Measurements from ENCODE around the gene SATB2.

SATB2 gene

GRCh38 chr2:199457147-199458008 lies at the start of gene SATB2:
SATB2 (minus strand) TSS chr2:199457939; CDS start chr2:199456037, 1,902 bp downstream.
- no peak within 1 kb of the TSS for H3K27ac ChIP-seq (ENCODE audit: low read length)
- WGBS (ENCODE audit: insufficient coverage, insufficient read length): no CpG with 5 or more reads among the region's 61 CpGs

GRCh38 chr2:199505755-199506403 lies 48.1 kb upstream of the SATB2 start:
- no peaks in the 10 kb centered on the region for H3K9me3 ChIP-seq (ENCODE audit: control insufficient read depth, insufficient read depth, low read length)
- no peak for DNase-seq (ENCODE audit: low read depth, low spot score)
- no CpG with 5 or more reads among the region's 2 CpGs for WGBS (ENCODE audit: insufficient coverage, insufficient read length)
- H3K36me3 ChIP-seq (ENCODE audit: control insufficient read depth, insufficient read depth, low read length): no peaks in the 10 kb centered on the region
- no peak overlapping the region for H3K27ac ChIP-seq (ENCODE audit: low read length)
- no peak overlapping the region for H3K4me3 ChIP-seq (ENCODE audit: low read length)
- no peaks in the 10 kb centered on the region for H3K27me3 ChIP-seq (ENCODE audit: control insufficient read depth, insufficient read depth, low read length)
- no peaks in the 10 kb centered on the region for H3K4me1 ChIP-seq (ENCODE audit: control insufficient read depth, insufficient read depth, low read length)

More at GRCh38 chr2:199457147-199458008, at the start of gene SATB2:
- DNase-seq (ENCODE audit: low read depth, low spot score): no peak
- Histone ChIP-seq H3K4me3 (ENCODE audit: low read length) (peak within 1 kb of the TSS; percentile 59), H3K9me3 (ENCODE audit: control insufficient read depth, insufficient read depth, low read length) (no peaks in the 10 kb centered on the region), H3K36me3 (ENCODE audit: control insufficient read depth, insufficient read depth, low read length) (no peaks in the 10 kb centered on the region), H3K4me1 (ENCODE audit: control insufficient read depth, insufficient read depth, low read length) (no peaks in the 10 kb centered on the region), H3K27me3 (ENCODE audit: control insufficient read depth, insufficient read depth, low read length) (peaks cover 14% of the 10 kb centered on the region)

GRCh38 chr2:199503148-199503547 lies 45.4 kb upstream of the SATB2 start:
- DNase-seq (ENCODE audit: low read depth, low spot score): no peak
- no peaks in the 10 kb centered on the region for H3K9me3 ChIP-seq (ENCODE audit: control insufficient read depth, insufficient read depth, low read length)

GRCh38 chr2:199499005-199499404 lies 41.3 kb upstream of the SATB2 start:
- Histone ChIP-seq H3K27me3 (ENCODE audit: control insufficient read depth, insufficient read depth, low read length) (no peaks in the 10 kb centered on the region), H3K9me3 (ENCODE audit: control insufficient read depth, insufficient read depth, low read length) (no peaks in the 10 kb centered on the region), H3K36me3 (ENCODE audit: control insufficient read depth, insufficient read depth, low read length) (no peaks in the 10 kb centered on the region), H3K27ac (ENCODE audit: low read length) (no peak overlapping the region), H3K4me3 (ENCODE audit: low read length) (no peak overlapping the region), H3K4me1 (ENCODE audit: control insufficient read depth, insufficient read depth, low read length) (no peaks in the 10 kb centered on the region)
- WGBS (ENCODE audit: insufficient coverage, insufficient read length): no CpG with 5 or more reads among the region's 3 CpGs
- DNase-seq (ENCODE audit: low read depth, low spot score): no peak

More at GRCh38 chr2:199503148-199503547, 45.4 kb upstream of the SATB2 start:
- Histone ChIP-seq H3K4me1 (ENCODE audit: control insufficient read depth, insufficient read depth, low read length) (no peaks in the 10 kb centered on the region), H3K27me3 (ENCODE audit: control insufficient read depth, insufficient read depth, low read length) (no peaks in the 10 kb centered on the region), H3K4me3 (ENCODE audit: low read length) (no peak overlapping the region), H3K36me3 (ENCODE audit: control insufficient read depth, insufficient read depth, low read length) (no peaks in the 10 kb centered on the region), H3K27ac (ENCODE audit: low read length) (no peak overlapping the region)

GRCh38 chr2:199495147-199495546 lies 37.4 kb upstream of the SATB2 start:
- H3K27ac ChIP-seq (ENCODE audit: low read length): no peak overlapping the region
- no peak for DNase-seq (ENCODE audit: low read depth, low spot score)
- H3K9me3 ChIP-seq (ENCODE audit: control insufficient read depth, insufficient read depth, low read length): no peaks in the 10 kb centered on the region
- H3K4me1 ChIP-seq (ENCODE audit: control insufficient read depth, insufficient read depth, low read length): no peaks in the 10 kb centered on the region
- WGBS (ENCODE audit: insufficient coverage, insufficient read length): no CpG with 5 or more reads among the region's 4 CpGs
- H3K4me3 ChIP-seq (ENCODE audit: low read length): no peak overlapping the region
- no peaks in the 10 kb centered on the region for H3K36me3 ChIP-seq (ENCODE audit: control insufficient read depth, insufficient read depth, low read length)
- no peaks in the 10 kb centered on the region for H3K27me3 ChIP-seq (ENCODE audit: control insufficient read depth, insufficient read depth, low read length)

- DNase-seq (ENCODE audit: low read depth, low spot score): no peak
- no CpG with 5 or more reads among the region's 5 CpGs for WGBS (ENCODE audit: insufficient coverage, insufficient read length)
- H3K36me3 ChIP-seq (ENCODE audit: control insufficient read depth, insufficient read depth, low read length): no peaks in the 10 kb centered on the region
These were observed 32.3 kb upstream of the SATB2 start for GRCh38 chr2:199490049-199490448.

GRCh38 chr2:199488772-199489400 lies 31.1 kb upstream of the SATB2 start:
- Histone ChIP-seq H3K4me1 (ENCODE audit: control insufficient read depth, insufficient read depth, low read length) (no peaks in the 10 kb centered on the region), H3K27ac (ENCODE audit: low read length) (no peak overlapping the region), H3K9me3 (ENCODE audit: control insufficient read depth, insufficient read depth, low read length) (no peaks in the 10 kb centered on the region), H3K27me3 (ENCODE audit: control insufficient read depth, insufficient read depth, low read length) (no peaks in the 10 kb centered on the region), H3K36me3 (ENCODE audit: control insufficient read depth, insufficient read depth, low read length) (no peaks in the 10 kb centered on the region), H3K4me3 (ENCODE audit: low read length) (no peak overlapping the region)
- no CpG with 5 or more reads among the region's 6 CpGs for WGBS (ENCODE audit: insufficient coverage, insufficient read length)
- DNase-seq (ENCODE audit: low read depth, low spot score): no peak

More at GRCh38 chr2:199490049-199490448, 32.3 kb upstream of the SATB2 start:
- H3K4me1 ChIP-seq (ENCODE audit: control insufficient read depth, insufficient read depth, low read length): no peaks in the 10 kb centered on the region
- H3K27ac ChIP-seq (ENCODE audit: low read length): no peak overlapping the region
- H3K27me3 ChIP-seq (ENCODE audit: control insufficient read depth, insufficient read depth, low read length): no peaks in the 10 kb centered on the region
- no peak overlapping the region for H3K4me3 ChIP-seq (ENCODE audit: low read length)
- no peaks in the 10 kb centered on the region for H3K9me3 ChIP-seq (ENCODE audit: control insufficient read depth, insufficient read depth, low read length)

- no peaks in the 10 kb centered on the region for H3K9me3 ChIP-seq (ENCODE audit: control insufficient read depth, insufficient read depth, low read length)
- H3K27ac ChIP-seq (ENCODE audit: low read length): no peak overlapping the region
- no peaks in the 10 kb centered on the region for H3K27me3 ChIP-seq (ENCODE audit: control insufficient read depth, insufficient read depth, low read length)
- H3K4me3 ChIP-seq (ENCODE audit: low read length): no peak overlapping the region
- no peaks in the 10 kb centered on the region for H3K36me3 ChIP-seq (ENCODE audit: control insufficient read depth, insufficient read depth, low read length)
- no CpG with 5 or more reads among the region's 5 CpGs for WGBS (ENCODE audit: insufficient coverage, insufficient read length)
- H3K4me1 ChIP-seq (ENCODE audit: control insufficient read depth, insufficient read depth, low read length): no peaks in the 10 kb centered on the region
- no peak for DNase-seq (ENCODE audit: low read depth, low spot score)
These were observed 28.1 kb upstream of the SATB2 start for GRCh38 chr2:199485732-199486335.

- no peaks in the 10 kb centered on the region for H3K27me3 ChIP-seq (ENCODE audit: control insufficient read depth, insufficient read depth, low read length)
- no peak overlapping the region for H3K27ac ChIP-seq (ENCODE audit: low read length)
- no peak overlapping the region for H3K4me3 ChIP-seq (ENCODE audit: low read length)
- no peaks in the 10 kb centered on the region for H3K9me3 ChIP-seq (ENCODE audit: control insufficient read depth, insufficient read depth, low read length)
- no peaks in the 10 kb centered on the region for H3K36me3 ChIP-seq (ENCODE audit: control insufficient read depth, insufficient read depth, low read length)
- no peak for DNase-seq (ENCODE audit: low read depth, low spot score)
- no peaks in the 10 kb centered on the region for H3K4me1 ChIP-seq (ENCODE audit: control insufficient read depth, insufficient read depth, low read length)
- WGBS (ENCODE audit: insufficient coverage, insufficient read length): no CpG with 5 or more reads among the region's 1 CpG
These were observed 27.2 kb upstream of the SATB2 start for GRCh38 chr2:199484927-199485326.

- no peaks in the 10 kb centered on the region for H3K36me3 ChIP-seq (ENCODE audit: control insufficient read depth, insufficient read depth, low read length)
- no peaks in the 10 kb centered on the region for H3K9me3 ChIP-seq (ENCODE audit: control insufficient read depth, insufficient read depth, low read length)
- no peak overlapping the region for H3K27ac ChIP-seq (ENCODE audit: low read length)
- no peaks in the 10 kb centered on the region for H3K4me1 ChIP-seq (ENCODE audit: control insufficient read depth, insufficient read depth, low read length)
- H3K4me3 ChIP-seq (ENCODE audit: low read length): no peak overlapping the region
- no CpG with 5 or more reads among the region's 2 CpGs for WGBS (ENCODE audit: insufficient coverage, insufficient read length)
- no peaks in the 10 kb centered on the region for H3K27me3 ChIP-seq (ENCODE audit: control insufficient read depth, insufficient read depth, low read length)
- no peak for DNase-seq (ENCODE audit: low read depth, low spot score)
These were observed 23.2 kb upstream of the SATB2 start for GRCh38 chr2:199480966-199481365.
